GM21515 (cell line): ENCODE results near the gene TMTC1.
"Not testable (repeated sequence)": the region's sequence is repeated elsewhere in the genome, so short reads cannot be mapped to it uniquely, and the experiment has no call there.

Experiments
- ATAC-seq: cut with Tn5 transposase; IDR thresholded peaks from one replicate; pipeline ENCODE4 v1.9.1; 2021; ENCODE audit not compliant: unreplicated experiment

TMTC1 gene

GRCh38 chr12:29578731-29579130, 205.0 kb downstream of the TMTC1 start:
- no peak for ATAC-seq

DNA sequence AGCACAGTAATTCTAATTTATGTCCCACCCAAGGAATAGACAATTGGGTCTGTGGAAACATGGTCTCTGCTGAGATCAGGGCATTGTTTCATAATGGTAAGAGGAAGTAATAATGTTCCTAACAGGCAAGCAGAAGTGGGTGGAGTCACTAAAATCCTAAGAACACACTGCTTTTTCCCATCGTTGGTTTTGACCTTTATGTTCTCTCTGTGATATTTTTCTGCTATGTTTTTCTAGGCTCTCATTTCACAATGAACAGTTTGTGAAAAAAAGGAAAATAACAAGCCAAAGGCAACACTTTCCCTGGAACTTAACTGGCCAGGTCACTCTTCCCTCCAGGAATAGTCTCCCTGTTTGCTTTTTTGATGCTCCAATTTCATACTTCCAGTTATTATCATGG, 205.7 kb downstream of the TMTC1 start:
- no peak for ATAC-seq

GRCh38 chr12:29574500-29574899, 209.2 kb downstream of the TMTC1 start:
- no peak for ATAC-seq

- ATAC-seq: no peak
Measured at GRCh38 chr12:29572938-29573337, 210.8 kb downstream of the TMTC1 start.

GRCh38 chr12:29572464-29572863, 211.3 kb downstream of the TMTC1 start:
- no peak for ATAC-seq

GRCh38 chr12:29569132-29569757, 214.5 kb downstream of the TMTC1 start:
- ATAC-seq: no peak

DNA sequence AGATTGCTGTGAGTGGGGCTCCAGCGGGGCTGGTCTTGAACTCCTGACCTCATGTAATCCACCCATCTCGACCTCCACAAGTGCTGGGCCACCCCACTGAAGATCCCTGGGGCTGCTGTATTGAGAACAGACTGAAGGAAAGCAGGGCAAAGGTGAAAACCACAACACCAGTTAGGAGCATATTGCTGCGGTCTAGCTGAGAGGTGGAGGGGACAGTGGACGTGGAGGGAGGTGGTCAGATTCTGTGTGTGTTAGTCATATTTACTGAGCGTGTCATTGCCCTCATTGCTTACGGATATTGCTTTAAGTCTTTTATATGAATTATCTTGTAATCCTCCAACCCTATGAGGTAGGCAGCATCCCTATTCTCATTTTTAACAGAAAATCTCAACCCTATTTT, 217.3 kb downstream of the TMTC1 start:
- no peak for ATAC-seq

- ATAC-seq: no peak
Measured at GRCh38 chr12:29565727-29566126, 218.0 kb downstream of the TMTC1 start.

GRCh38 chr12:29564925-29565324, 218.8 kb downstream of the TMTC1 start:
- no peak for ATAC-seq

DNA sequence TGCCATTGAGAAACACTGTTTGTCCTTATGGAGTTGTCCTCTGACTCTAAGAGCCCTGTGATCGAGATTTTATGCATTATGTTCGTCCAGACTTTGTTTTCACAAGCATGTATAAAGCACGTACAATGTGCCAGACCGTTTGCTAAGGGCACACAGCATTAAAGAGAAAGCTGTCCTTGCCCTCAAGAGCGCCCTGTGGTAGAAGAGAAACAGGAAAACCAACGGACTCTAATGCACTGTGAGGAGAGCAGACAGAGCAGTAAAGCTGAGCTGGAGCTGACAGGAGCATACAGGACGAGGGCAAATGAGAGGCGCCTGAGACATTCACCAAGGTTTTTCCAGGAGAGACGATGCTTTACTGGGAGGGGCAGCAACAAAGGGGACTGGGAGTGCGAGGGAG, 220.1 kb downstream of the TMTC1 start:
- ATAC-seq: no peak

GRCh38 chr12:29563071-29563470, 220.7 kb downstream of the TMTC1 start:
- no peak for ATAC-seq

DNA sequence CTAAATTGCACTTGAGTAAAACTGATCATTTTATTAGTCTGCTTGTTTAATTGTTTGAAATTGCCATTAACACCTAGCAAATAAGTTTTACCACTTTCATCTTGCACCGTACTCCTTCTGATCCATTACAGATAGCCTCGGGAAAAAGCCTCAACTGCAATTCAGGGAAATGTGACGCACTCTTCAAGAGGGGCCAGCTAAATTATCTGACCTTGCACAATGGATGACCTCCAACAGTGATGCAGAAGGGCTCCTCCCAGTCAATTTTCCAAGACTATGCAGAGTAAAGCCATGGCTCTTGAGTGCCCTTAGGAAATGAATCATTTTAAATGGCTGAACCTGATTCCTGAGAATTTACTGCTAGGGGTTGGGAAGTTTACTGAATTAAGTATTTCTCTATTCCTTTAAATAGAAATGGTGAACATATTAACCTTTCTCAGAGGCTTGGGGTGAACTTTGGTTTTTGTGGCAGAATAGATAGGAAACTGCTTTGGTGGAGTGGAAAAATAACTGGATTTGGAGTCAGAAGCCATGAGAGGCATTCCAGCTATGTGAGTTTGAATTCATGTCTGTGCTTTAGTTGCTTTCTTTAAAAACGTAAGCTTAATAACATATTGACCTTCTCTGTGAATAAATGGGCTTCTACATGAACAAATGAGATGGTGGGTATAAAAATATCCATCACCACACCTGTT, 221.5 kb downstream of the TMTC1 start:
- ATAC-seq: no peak

- no peak for ATAC-seq
Measured at GRCh38 chr12:29561664-29562071, 222.1 kb downstream of the TMTC1 start.

DNA sequence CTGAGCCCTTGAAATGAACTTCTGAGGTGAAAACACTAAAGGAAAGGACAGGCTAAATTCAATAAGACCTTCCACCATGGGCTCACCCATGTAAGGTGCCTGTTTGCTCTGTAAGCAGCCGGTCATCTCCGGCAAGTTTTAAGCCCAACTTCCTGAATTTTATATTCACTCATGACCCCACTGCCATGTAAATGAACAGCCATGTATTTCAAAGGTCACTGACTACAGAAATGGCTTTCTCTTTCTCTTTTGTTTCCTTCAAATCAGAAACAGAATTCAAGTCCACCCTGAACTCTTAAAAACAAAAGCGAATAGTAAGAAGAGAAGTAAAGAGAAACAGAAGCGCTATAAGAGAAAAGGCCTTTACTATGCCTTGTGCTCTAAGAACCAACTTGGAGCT, 224.5 kb downstream of the TMTC1 start:
- no peak for ATAC-seq

GRCh38 chr12:29556363-29556762, 227.4 kb downstream of the TMTC1 start:
- no peak for ATAC-seq

DNA sequence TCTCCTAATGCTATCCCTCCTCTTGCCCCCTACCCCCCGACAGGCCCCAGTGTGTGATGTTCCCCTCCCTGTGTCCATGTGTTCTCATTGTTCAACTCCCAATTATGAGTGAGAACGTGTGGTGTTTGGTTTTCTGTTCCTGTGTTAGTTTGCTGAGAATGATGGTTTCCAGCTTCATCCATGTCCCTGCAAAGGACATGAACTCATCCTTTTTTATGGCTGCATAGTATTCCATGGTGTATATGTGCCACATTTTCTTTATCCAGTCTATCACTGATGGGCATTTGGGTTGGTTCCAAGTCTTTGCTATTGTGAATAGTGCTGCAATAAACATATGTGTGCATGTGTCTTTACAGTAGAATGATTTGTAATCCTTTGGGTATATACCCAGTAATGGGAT, 228.3 kb downstream of the TMTC1 start:
- ATAC-seq: not testable (repeated sequence)

GRCh38 chr12:29552994-29553748, 230.6 kb downstream of the TMTC1 start:
- ATAC-seq: no peak

GRCh38 chr12:29552324-29552927, 231.3 kb downstream of the TMTC1 start:
- peak; percentile 96 for ATAC-seq

DNA sequence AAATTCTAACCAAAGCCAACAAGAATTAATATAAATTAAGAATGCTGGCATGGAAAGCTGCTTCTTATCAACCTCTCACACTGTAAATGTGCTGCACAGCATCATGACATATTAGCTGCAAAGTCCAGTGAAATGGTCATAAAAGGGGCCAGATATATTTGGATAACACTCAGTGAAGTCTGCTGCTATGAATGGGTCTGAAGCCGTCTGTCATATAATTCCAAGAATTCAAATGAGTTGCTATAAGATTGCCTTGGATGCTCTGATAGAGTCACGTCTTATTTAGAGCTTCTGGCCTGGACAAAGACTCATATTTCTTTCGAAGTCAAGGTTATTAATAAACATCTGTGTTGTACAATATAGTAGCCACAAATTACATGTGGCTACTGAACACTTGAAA, 231.9 kb downstream of the TMTC1 start:
- ATAC-seq: no peak

DNA sequence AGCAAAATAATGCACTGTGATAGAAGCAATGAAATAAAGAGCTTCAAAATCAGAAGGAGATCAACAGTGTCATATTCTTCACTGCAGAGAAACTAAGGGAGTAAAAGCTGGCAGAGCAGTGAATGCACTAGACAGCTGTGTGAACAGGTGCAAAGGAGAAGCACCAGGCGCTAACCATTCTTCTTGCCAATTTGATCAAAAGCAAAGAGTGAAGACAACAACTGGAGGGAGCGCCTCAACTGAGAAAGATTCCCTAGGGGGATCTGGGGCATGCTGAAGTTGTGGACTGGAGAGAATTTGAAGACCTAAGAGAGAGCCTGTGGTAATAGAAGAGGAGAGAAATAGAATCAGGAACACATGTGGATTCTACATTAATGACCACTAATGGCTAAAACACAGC, 235.9 kb downstream of the TMTC1 start:
- ATAC-seq: no peak

- no peak for ATAC-seq
Measured at GRCh38 chr12:29547151-29547632, 236.6 kb downstream of the TMTC1 start.

DNA sequence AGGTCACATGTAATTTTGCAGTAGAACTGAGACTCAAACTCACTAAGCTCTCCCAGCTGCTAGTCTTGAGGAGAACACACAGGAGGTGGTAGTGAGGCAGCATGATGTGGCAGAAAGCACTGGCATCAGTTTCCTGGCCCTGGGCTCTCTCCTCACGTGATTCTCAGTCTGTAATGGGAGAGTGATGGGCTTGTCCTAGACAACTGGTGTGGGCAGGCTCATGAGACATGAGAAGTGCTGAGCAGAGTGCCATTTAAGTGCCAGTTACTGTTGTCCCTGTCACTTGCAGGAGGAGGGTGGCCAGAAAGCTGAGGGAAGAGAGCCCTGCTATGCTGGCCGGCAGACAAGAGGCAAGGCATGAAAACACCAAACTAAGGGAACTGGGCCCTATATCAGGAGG, 237.7 kb downstream of the TMTC1 start:
- ATAC-seq: no peak
